Activated CD4-positive, alpha-beta T cell treated with anti-CD3 and anti-CD28 coated beads, Interleukin-2, amount 50 U/mL, for 1 hour (primary cell): ENCODE measurements around the gene PHF1.
"Not testable (repeated sequence)": the region's sequence is repeated elsewhere in the genome, so short reads cannot be mapped to it uniquely, and the experiment has no call there.

Experiments used
- DNase-seq: peaks from one replicate; pipeline ENCODE4 v3.0.0-alpha.2; 2020

The PHF1 gene

DNA sequence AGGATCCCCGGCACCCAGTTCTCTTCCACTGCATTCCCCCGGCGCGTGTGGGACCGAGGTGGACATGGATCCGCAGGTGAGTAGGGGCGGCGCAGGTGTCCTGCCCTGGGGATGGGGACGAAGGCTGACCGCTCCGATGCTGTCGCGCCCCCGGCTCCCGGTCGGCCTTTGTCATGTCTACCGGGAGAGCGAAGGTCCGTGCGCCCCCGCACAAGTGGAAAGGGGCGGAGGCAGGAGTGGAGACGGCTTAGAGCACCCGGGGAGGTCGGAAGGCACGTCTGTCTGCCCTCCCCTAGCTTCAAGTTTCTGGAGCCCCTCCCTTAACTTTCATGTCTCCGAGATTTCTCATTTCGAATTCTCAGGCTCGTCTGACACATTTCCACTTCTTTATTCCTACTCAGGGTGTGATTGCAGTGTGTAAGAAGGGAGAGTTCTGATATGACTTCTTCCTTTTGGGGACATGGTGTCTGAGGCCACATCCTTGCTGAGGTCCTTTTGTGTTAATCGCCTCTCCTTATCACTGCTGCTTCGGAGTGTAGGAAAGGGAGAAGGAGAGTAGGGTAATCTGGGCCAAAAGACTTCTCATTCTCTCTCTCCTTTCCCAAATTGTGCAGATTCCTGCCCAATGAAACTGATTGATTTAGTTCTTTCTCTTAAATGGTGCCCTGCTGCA, 18.8 kb upstream of the PHF1 start:
- no peak for DNase-seq

DNA sequence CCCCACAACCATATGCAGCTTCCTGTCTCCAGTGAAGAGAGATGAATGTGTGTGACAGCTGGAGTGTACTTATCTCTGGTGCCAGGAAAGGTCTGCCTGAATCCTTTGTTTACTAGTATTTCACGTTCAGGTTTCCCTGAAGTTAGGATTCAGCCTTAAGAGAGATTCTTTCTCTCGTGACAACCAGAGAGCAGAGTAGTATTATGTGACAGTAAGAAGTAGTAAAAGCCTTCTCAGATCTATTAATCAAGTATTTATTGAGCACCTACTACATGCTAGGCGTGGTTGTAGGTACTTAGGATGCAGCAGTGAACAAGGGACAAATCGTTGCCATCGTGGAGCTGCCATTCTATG, 18.2 kb upstream of the PHF1 start:
- no peak for DNase-seq

GRCh38 chr6:33392979-33393378, 17.8 kb upstream of the PHF1 start:
- no peak for DNase-seq

GRCh38 chr6:33397541-33397940, 13.3 kb upstream of the PHF1 start:
- DNase-seq, result no peak

- DNase-seq, result not testable (repeated sequence)
Measured at GRCh38 chr6:33398601-33399000, 12.2 kb upstream of the PHF1 start.

GRCh38 chr6:33399881-33400280, 10.9 kb upstream of the PHF1 start:
- DNase-seq, result not testable (repeated sequence)

- DNase-seq, result no peak
Measured at GRCh38 chr6:33404884-33405283, 5.9 kb upstream of the PHF1 start.

DNA sequence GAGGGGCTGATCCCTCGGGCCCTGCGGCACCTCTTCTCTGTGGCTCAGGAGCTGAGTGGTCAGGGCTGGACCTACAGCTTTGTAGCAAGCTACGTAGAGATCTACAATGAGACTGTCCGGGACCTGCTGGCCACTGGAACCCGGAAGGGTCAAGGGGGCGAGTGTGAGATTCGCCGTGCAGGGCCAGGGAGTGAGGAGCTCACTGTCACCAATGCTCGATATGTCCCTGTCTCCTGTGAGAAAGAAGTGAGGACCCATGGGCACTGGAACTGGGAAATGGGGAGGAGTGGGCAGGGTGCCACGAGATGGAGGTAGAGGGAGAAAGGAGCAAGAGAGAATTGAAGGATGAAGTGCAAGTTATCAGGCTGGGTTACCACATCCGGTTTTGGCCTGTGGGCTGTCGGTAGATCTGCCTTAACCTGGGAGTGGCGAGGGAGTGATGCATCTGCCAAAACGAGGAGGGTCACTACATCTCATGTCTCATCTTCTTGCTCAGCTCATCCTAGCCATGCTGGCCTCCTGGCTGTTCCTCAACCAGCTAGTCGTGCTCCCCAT, 5.4 kb upstream of the PHF1 start:
- no peak for DNase-seq

DNA sequence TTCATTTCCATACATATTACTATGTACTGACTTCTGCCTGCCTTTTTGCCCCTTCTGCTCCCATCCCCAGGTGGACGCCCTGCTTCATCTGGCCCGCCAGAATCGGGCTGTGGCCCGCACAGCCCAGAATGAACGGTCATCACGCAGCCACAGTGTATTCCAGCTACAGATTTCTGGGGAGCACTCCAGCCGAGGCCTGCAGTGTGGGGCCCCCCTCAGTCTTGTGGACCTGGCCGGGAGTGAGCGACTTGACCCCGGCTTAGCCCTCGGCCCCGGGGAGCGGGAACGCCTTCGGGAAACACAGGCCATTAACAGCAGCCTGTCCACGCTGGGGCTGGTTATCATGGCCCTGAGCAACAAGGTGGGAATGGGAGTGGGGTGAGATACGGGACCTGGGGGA, 4.7 kb upstream of the PHF1 start:
- no peak for DNase-seq

- DNase-seq, result no peak
Measured at GRCh38 chr6:33407132-33407718, 3.6 kb upstream of the PHF1 start.

DNA sequence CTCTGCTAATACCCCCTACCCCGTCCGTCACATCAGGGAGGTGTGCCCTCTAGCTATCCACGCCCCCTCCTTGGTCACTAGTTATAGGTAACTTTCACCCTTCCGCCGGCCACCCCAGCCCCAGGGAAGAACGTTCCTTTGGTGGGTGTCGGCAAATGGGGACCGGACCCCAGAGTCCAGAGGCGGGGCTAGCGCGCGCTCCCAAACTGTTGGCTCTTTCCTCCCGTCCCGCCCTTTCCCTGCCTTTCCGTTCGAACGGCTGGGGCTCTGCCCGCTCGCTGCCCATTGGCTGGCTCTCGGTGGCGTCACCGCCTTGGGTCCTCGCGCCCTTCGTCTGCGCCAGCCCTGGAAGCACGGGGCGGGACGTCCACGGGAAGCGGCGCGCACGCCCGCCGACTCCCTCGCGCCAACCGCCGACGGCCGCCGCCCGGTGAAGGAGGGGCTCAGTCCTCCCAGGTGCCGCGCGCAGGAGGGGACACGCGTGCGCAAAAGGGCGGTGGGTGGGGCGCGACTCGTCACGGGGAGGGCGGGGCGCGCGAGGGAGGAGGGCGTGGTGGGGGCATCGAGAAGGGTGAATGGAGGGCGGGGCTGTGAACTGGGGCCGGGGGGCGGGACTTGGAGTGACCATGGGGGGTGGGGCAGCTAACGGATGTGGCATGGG, 634 bp upstream of the PHF1 start:
- peak; percentile 97 for DNase-seq

DNA sequence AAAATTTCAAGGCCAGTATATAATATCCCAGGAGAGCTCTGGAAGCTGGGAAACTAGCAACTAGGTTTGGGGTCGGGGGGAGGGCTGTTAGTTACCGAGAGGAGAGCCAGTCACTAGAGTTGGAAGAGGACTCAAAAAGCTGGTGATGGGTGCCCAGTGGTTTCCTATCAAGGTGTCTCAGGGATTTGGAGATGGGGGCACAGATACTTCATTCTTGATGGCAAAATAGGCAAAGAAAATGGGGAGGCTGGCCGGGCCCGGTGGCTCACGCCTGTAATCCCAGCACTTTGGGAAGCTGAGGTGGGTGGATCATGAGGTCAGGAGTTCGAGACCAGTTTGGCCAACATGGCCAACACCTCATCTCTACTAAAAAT, 805 bp downstream of the PHF1 start:
- DNase-seq, result no peak

- no peak for DNase-seq
Measured at GRCh38 chr6:33412140-33413009, 1.6 kb downstream of the PHF1 start.

DNA sequence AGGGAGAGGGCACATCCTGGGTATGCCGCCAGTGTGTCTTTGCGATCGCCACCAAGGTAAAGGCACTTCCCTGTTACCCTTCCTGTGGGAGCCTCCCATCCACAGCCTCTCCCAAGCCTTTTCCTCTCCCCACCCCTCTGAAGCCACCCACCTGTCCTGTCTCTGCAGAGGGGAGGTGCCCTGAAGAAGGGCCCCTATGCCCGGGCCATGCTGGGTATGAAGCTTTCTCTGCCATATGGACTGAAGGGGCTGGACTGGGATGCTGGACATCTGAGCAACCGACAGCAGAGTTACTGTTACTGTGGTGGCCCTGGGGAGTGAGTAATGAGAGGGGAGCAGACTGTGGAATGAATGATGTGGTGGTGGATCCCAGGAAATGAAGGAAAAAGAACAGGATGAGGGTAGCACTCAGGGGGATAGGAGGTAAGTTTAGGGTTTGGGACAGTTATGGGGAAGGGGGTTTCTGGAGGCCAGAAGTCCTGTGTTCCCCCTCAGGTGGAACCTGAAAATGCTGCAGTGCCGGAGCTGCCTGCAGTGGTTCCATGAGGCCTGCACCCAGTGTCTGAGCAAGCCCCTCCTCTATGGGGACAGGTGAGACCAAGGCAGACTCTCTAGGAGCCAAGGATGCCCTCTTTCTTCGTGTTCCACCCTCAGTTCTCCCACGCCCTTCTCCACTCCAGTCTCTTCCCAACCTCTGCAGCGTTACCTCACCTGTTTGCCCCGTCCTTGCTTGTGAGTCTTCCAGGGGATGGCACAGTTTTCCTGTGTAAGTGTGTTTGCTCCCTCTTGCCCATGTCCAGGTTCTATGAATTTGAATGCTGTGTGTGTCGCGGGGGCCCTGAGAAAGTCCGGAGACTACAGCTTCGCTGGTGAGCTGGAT, 2.7 kb downstream of the PHF1 start:
- no peak for DNase-seq

- DNase-seq, result no peak
Measured at GRCh38 chr6:33414592-33415271, 3.9 kb downstream of the PHF1 start.

DNA sequence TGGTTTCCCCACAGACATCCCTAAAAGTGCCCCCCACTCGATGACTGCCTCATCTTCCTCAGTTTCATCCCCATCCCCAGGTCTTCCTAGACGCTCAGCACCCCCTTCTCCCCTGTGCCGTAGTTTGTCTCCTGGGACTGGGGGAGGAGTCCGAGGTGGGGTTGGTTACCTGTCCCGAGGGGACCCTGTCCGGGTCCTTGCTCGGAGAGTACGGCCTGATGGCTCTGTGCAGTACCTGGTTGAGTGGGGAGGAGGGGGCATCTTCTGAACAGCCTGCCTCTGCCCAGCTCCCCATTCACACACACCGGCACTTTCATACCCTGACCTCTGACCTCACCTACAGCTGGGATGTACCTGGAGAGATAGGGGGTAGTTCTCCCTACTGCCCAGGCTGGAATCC, 5.0 kb downstream of the PHF1 start:
- DNase-seq, result no peak

GRCh38 chr6:33416386-33417127, 5.7 kb downstream of the PHF1 start:
- no peak for DNase-seq

DNA sequence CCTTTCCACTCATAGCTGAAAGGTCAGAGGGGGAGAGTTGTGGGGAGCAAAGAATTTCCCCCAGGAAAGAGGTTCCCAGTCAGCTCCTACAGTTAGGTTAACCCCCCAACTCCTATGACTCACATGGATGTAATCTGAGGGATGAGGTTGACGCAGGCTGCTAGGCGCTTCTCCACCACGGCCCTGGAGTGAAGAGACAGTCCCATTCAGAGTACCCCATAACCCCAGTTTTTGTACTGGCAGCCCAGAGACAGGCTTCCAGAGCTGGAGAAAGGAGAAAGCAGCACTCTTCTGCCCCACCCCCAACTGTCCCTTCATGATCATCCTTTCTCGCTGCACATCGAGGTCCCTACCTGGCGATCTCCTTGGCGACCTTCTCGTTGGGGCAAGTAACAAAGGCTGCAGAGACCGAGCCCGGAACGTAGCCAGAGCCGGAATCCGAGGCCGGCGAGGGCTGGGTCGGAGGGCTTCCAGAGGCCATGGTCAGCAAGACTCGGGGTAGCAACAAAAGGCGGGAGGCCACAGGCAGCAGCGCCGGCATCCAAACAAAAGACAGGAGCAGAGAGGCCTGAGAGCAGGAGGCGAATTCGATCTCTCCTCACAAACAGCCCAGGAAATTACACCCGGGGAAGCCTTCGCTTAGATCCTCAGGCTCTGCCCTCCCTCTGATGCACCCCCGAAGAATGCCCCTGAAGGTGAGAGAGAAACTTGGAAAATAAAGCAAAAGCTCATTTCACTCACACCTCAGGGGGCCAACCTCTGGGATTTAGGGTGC, 6.5 kb downstream of the PHF1 start:
- DNase-seq, result no peak

DNA sequence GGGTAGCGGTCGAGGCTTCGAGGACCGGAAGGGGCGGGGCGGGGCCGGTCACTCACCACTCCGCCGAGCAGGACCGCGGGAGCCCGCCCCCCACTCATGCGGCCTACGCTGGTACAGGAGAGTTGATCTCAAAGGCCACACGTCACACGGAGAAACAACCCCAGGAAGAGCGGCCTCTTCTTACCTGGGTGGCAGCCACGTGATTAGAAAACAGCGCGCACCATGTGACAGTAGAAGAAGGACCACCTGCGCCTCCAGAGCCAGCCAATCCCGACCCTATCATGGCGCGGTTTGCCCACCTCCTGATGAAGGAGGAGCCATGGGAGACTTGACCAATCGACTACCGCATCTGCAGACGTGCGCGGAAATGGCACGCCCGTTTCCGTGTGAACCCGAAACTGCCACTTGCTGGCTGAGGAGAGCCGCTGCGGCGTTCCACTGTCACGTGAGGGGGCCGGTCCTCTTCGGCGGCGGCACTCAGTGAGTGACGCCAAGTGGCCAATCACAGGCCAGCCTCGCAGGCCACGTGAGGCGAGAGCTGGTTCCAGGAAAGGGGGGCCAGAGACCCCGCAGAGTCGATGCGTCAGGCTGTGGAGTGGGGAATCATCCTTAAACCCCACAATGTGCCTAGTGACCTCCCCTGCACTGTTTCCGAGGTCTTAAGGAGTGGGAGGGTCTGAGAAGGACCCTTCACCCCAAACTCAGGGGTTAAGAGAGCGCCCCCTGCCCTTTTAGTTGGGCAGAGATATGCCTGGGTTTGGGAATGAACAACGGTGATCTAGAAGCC, 7.3 kb downstream of the PHF1 start, which contains the start of gene CUTA:
Gene CUTA, minus strand, starts transcription at position 205 of the 787 bp plus-strand sequence. Its CDS starts 107 bp downstream, at position 98.
- peak; percentile 98 for DNase-seq
